Colonic mucosa (tissue), 4 donors: ENCODE data around the gene CPLX1. TPM values are rescaled to one million over a fixed set of nuclear protein-coding genes. Genes with fewer than 3 reads are reported as not detected.
A peak's percentile ranks its signal among the peaks of the same experiment; 100 is the strongest.
"Not testable (repeated sequence)": the region's sequence is repeated elsewhere in the genome, so short reads cannot be mapped to it uniquely, and the experiment has no call there.

Source experiments
- DNase-seq: peaks from one replicate; pipeline ENCODE4 v3.0.0-alpha.2; 2020
- H3K27ac ChIP-seq: fragments of 200-600 bp; one replicate; pipeline ENCODE4 v1.8.0; 2021
- H3K27me3 ChIP-seq: fragments of 200-600 bp; one replicate; pipeline ENCODE4 v1.8.0; 2021
- H3K36me3 ChIP-seq: fragments of 200-600 bp; one replicate; pipeline ENCODE4 v1.8.0; 2021
- H3K4me1 ChIP-seq: fragments of 200-600 bp; one replicate; pipeline ENCODE4 v1.8.0; 2021; ENCODE audit warnings: mild to moderate bottlenecking
- H3K4me3 ChIP-seq: fragments of 200-600 bp; one replicate; pipeline ENCODE4 v1.8.0; 2021
- H3K9ac ChIP-seq, 2 donors: one replicate each; pipeline ENCODE4 v1.7.0; 2013; ENCODE audit warnings: control low read depth in 2 of 2, low read depth in 2 of 2, low read length in 2 of 2
- H3K9me3 ChIP-seq: fragments of 200-600 bp; one replicate; pipeline ENCODE4 v1.8.0; 2021
- CTCF ChIP-seq: fragments of 200-600 bp; IDR thresholded peaks from one replicate; pipeline ENCODE4 v1.8.0; 2022; ENCODE audit warnings: antibody characterized with exemption, mild to moderate bottlenecking
- intact Hi-C: fragments of 100-400 bp; cut with DNase I; formaldehyde crosslinking; loops from one replicate; pipeline ENCODE4 v1.14.1; 2022
- total RNA-seq, 2 donors: library from RNA; stranded (reverse); fragmentation: NEBNext Ultra II Directional in 1 of 2; extraction: Animal tissue kit (Norgen Biotek cat#: 25700) in 1 of 2; gene quantifications; one replicate each; pipeline ENCODE4 v1.2.1, GENCODE V29; 2021
- donor health status: healthy.
- donor health status: DM: no; HTN: no; CAD: no.
- donor health status: DM: no; HTN: no; CAD: no.

CPLX1 gene
- total RNA-seq, 2 donors from 2014 or later, result 2.7 to 16.5 TPM

GRCh38 chr4:815464-816146 lies 10.3 kb downstream of the CPLX1 start:
- intact Hi-C loops, result no loop called here
- no peak for TF ChIP-seq CTCF
- DNase-seq, result peak; percentile 85
- H3K4me1 ChIP-seq, result peaks cover 3% of the 10 kb centered on the region
- no peak overlapping the region for H3K4me3 ChIP-seq
- no peak overlapping the region for H3K27ac ChIP-seq
- H3K9ac ChIP-seq, result no peak overlapping the region
- no peaks in the 10 kb centered on the region for H3K36me3 ChIP-seq
- H3K27me3 ChIP-seq, result no peaks in the 10 kb centered on the region
- no peaks in the 10 kb centered on the region for H3K9me3 ChIP-seq

DNA sequence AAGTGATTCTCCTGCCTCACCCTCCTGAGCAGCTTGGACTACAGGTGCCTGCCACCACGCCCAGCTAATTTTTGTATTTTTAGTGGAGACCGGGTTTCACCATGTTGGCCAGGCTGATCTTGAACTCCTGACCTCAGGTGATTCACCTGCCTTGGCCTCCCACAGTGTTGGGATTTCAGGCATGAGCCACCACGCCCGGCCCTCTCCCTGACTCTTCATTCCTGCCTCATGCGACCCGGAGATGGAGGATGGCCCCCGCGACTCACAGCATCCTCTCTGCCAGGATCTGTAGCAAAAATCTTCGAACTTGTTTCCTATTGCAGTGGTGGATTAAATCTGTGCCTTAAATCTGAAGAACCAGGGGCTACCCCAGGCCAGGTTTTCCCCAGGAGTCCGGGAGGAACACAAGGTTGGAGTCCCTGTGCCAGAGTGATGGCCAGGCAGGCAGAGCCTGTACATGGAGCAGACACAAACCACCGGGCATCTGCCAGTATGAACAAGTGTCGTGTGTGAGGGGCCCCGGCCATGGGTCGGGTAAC lies 11.5 kb downstream of the CPLX1 start:
- Histone ChIP-seq H3K9ac (no peak overlapping the region), H3K9me3 (no peaks in the 10 kb centered on the region), H3K4me1 (peaks cover 3% of the 10 kb centered on the region), H3K27me3 (no peaks in the 10 kb centered on the region), H3K27ac (no peak overlapping the region), H3K4me3 (no peak overlapping the region), H3K36me3 (no peaks in the 10 kb centered on the region)
- TF ChIP-seq CTCF, result no peak
- intact Hi-C loops, result no loop called here
- DNase-seq, result no peak

- peaks cover 3% of the 10 kb centered on the region for H3K4me1 ChIP-seq
- TF ChIP-seq CTCF, result no peak
- H3K27ac ChIP-seq, result no peak overlapping the region
- no peak overlapping the region for H3K9ac ChIP-seq
- no peaks in the 10 kb centered on the region for H3K9me3 ChIP-seq
- H3K36me3 ChIP-seq, result no peaks in the 10 kb centered on the region
- H3K27me3 ChIP-seq, result no peaks in the 10 kb centered on the region
- DNase-seq, result no peak
- no peak overlapping the region for H3K4me3 ChIP-seq
- intact Hi-C loops, result no loop called here
These were observed 12.0 kb downstream of the CPLX1 start for GRCh38 chr4:813900-814299.

- H3K27ac ChIP-seq, result no peak overlapping the region
- no peaks in the 10 kb centered on the region for H3K27me3 ChIP-seq
- H3K4me3 ChIP-seq, result no peak overlapping the region
- intact Hi-C loops, result no loop called here
- no peaks in the 10 kb centered on the region for H3K9me3 ChIP-seq
- no peak for TF ChIP-seq CTCF
- H3K4me1 ChIP-seq, result no peaks in the 10 kb centered on the region
- no peak for DNase-seq
- H3K36me3 ChIP-seq, result no peaks in the 10 kb centered on the region
- H3K9ac ChIP-seq, result no peak overlapping the region
These were observed 16.9 kb downstream of the CPLX1 start for GRCh38 chr4:808860-809570.

GRCh38 chr4:807792-808191 lies 18.1 kb downstream of the CPLX1 start:
- peak; percentile 73 for DNase-seq
- intact Hi-C loops, result no loop called here
- H3K9ac ChIP-seq, result no peak overlapping the region

GRCh38 chr4:806979-807378 lies 18.9 kb downstream of the CPLX1 start:
- intact Hi-C loops, H3K9ac ChIP-seq, H3K4me3 ChIP-seq, H3K27me3 ChIP-seq, H3K4me1 ChIP-seq, H3K36me3 ChIP-seq, H3K27ac ChIP-seq, H3K9me3 ChIP-seq, DNase-seq: not testable (repeated sequence)

More at GRCh38 chr4:807792-808191, 18.1 kb downstream of the CPLX1 start:
- H3K27ac ChIP-seq, result no peak overlapping the region
- no peaks in the 10 kb centered on the region for H3K9me3 ChIP-seq
- TF ChIP-seq CTCF, result no peak
- no peaks in the 10 kb centered on the region for H3K27me3 ChIP-seq
- no peak overlapping the region for H3K4me3 ChIP-seq
- no peaks in the 10 kb centered on the region for H3K36me3 ChIP-seq
- no peaks in the 10 kb centered on the region for H3K4me1 ChIP-seq
